HG03460 (cell line): ENCODE measurements around the gene SLC20A1.
"Not testable (repeated sequence)": the region's sequence is repeated elsewhere in the genome, so short reads cannot be mapped to it uniquely, and the experiment has no call there.

Source experiments
- ATAC-seq: cut with Tn5 transposase; IDR thresholded peaks from one replicate; pipeline ENCODE4 v1.9.1; 2021; ENCODE audit not compliant: unreplicated experiment

SLC20A1 gene

DNA sequence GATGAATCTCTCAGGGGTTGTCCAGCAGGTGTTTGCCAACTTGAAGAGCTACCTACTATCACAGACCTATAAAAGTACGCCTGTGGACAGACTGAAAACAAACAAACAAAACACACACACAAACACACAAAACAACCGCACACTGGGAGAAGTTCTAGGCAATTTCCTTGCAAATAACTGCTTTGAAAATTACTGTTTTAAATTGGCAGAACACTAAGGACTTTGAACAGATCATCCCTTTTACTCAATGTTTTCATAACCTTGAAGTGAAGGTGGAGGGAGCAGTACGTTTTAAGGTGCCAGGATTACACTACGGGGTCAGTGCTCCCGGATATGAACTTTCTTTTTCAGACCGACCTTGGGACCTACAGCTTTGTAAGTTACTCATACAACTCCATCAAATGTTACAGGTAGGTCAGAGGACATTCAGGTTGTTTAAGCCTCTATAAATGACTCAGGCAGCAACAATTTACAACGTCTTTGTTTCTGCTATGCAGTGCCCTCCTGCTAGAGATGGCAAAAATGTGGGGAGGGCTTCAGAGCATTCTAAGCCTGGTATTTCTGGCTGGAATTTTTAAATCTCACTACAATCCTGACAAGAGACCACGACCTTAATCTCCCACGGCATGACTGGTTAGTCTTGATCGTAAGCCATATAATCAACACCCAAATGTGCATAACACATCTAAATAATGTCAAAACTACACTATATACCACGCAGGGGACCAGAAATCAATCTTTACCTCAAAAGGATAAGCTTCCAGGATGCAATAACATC is 1.4 kb upstream of the SLC20A1 start:
- ATAC-seq: no peak

DNA sequence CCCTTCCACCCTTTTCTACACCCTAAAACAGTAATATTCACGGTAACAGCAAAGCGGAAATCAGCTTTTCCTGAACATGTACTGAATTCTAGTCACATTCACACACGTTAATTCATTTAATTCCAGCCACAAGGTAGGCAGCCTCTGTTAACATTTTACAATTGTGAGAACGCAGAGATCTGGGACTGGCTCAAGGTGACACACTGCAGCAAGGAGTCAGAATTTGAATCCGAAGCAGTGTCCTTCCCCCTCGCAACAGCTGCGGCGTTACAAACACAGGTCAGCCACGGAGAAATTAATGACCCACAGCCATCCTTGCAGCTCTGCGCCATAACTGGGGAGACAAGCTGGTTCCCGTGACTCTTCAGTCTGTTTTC is 818 bp upstream of the SLC20A1 start:
- no peak for ATAC-seq

DNA sequence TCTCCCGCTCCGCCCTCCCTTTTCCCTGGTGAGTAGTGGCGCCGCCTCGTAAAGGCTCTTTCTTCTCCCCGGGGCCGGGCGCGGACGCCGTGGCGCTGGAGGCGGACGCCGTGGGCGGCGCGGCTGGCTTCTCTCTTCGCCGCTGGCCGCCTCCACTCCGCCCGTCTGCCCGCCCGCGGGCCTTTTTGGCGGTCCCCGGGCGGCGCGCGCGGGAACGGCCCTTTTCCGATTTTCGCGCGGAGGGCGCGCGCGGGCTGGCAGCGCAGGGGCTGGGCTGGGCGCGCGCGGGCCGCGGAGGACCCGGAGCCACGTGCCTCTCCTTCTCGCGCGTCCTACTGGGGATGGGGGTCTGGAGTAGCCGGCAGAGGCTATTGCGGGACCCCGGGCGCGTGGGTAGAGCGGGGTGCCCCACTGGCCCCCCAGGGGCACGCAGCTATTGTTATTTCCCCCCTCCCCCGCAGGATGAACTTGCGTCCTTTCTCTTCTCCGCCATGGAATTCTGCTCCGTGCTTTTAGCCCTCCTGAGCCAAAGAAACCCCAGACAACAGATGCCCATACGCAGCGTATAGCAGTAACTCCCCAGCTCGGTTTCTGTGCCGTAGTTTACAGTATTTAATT is 472 bp downstream of the SLC20A1 start:
- ATAC-seq: peak; percentile 25

DNA sequence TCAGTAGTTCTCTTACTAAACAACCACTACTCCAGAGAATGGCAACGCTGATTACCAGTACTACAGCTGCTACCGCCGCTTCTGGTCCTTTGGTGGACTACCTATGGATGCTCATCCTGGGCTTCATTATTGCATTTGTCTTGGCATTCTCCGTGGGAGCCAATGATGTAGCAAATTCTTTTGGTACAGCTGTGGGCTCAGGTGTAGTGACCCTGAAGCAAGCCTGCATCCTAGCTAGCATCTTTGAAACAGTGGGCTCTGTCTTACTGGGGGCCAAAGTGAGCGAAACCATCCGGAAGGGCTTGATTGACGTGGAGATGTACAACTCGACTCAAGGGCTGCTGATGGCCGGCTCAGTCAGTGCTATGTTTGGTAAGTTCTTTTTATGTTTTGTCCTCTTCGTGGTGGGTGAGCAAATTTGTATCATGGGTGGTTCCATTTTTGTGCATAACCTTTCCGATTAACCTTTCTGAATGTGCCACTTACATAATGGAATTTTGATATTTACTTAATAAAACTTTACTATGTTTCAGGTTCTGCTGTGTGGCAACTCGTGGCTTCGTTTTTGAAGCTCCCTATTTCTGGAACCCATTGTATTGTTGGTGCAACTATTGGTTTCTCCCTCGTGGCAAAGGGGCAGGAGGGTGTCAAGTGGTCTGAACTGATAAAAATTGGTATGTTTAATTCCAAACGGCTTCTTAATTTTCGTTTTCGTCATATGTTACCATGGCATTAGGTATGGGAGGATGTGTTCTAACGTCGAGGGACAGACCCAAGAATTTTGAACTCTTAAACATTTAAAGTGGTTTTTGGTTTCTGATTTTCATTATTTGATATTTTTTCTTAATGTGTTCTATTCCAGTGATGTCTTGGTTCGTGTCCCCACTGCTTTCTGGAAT is 1.3 kb downstream of the SLC20A1 start:
- ATAC-seq: no peak

DNA sequence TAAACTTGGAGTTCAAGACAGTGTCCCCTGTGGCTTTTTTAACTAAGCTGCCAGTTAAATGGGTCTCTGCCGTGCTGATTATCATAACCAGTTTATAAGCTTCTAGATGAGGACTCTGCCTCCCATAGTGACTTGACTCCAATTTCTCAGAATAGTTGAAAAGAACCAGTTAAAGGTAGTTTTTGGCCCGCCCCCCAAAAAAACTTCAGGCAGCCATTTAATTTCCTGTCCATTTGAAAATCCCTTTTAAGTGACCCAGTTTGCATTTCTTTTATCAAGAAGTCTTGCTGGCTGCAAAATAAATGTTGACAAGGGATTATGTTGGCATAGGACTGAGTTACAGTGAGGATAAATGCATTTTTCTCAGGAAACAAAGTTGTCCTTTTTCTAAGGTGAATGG is 2.3 kb downstream of the SLC20A1 start:
- ATAC-seq: no peak

DNA sequence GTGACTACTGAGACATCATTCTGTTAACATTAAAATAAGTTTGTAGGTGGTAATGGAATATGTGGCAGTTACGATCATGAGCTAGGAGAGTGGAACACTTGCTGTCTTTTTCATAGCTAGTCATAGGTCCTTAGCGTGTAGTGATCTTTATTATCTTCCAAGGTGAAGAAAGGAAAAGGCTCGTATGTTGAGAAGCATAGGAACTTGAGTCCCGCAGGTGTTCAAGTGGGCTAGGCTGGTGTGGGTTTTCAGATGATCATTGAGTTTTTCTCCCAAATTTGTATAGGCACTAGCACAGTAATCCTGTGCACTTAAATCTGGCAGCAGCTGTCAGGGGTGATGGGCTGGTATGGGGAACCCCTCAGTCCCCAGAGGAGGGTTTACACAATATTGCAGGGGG is 10.9 kb downstream of the SLC20A1 start:
- no peak for ATAC-seq

DNA sequence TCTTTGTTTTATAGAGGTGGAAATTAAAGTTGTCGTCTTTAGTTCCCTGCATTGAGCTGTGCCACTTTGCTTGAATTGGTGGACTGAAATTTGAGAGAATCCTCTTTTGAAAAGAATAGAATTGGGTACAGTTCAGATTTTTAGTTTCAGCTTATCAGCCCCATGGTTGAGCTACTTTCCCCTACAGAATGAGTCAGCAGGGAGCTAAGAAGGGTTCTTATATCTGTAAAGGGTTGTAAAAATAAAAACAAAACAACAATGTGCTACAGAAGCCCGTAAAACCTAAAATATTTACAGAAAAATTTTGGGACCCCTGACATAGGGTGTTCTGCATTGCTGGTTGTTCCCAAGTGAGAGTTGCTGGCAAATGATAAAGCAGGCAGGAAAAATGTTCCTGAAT is 12.6 kb downstream of the SLC20A1 start:
- no peak for ATAC-seq

DNA sequence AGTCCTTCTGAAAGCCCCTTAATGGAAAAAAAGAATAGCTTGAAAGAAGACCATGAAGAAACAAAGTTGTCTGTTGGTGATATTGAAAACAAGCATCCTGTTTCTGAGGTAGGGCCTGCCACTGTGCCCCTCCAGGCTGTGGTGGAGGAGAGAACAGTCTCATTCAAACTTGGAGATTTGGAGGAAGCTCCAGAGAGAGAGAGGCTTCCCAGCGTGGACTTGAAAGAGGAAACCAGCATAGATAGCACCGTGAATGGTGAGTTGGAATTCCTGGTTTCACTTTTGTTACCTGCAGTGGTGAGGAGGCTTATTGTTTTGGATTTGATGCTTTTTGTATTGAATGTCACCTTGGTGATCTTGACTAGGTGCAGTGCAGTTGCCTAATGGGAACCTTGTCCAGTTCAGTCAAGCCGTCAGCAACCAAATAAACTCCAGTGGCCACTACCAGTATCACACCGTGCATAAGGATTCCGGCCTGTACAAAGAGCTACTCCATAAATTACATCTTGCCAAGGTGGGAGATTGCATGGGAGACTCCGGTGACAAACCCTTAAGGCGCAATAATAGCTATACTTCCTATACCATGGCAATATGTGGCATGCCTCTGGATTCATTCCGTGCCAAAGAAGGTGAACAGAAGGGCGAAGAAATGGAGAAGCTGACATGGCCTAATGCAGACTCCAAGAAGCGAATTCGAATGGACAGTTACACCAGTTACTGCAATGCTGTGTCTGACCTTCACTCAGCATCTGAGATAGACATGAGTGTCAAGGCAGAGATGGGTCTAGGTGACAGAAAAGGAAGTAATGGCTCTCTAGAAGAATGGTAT is 13.3 kb downstream of the SLC20A1 start:
- ATAC-seq: no peak

DNA sequence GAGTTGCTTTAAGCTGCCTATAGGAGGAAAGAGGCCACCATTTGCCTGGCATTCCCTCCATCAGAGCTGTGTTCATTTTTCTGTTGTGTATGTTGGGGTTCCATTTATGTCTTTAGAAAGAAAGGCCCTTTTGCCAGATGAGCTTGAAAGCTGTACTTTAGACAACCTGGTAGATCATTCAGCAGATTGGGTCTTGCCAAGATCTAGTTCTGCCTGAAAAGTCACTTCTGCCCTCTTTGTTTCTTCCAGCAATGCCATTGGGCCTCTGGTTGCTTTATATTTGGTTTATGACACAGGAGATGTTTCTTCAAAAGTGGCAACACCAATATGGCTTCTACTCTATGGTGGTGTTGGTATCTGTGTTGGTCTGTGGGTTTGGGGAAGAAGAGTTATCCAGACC is 14.4 kb downstream of the SLC20A1 start:
- no peak for ATAC-seq

DNA sequence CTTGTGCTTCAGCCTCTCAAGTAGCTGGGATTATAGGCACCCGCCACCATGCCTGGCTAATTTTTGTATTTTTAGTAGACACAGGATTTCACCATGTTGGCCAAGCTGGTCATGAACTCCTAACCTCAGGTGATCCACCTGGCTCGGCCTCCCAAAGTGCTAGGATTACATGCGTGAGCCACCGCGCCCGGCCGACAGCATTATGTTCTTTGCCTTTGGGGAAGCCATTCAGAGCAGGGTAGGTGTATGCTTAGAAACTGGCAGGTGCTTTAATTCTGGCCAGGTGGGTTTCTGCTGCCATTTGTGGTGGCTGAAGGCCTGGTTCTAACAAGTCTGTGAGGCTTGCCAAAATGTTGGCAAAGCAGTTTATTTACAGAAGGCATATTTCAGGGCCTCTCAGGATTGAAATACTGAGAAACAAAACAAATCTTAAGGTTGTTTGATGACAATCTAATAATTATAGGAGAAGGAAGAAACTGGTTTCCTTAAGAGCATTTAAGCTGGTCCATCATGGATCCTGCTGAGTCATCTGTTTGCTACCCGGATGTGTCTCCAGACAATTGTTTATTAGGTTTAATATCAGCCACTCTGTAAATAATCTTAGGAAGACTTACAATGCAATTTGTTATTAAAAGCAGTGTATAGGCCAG is 16.0 kb downstream of the SLC20A1 start:
- no peak for ATAC-seq

DNA sequence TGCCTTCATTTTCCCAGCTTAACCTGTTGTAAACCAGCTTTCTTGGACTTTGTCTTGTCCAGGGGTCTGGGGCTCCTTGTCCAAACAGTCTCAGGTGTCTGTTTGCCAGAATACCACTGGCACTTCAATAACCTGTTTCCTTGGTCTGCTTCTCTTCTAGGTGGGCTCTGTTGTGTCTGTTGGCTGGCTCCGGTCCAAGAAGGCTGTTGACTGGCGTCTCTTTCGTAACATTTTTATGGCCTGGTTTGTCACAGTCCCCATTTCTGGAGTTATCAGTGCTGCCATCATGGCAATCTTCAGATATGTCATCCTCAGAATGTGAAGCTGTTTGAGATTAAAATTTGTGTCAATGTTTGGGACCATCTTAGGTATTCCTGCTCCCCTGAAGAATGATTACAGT is 17.0 kb downstream of the SLC20A1 start:
- no peak for ATAC-seq

DNA sequence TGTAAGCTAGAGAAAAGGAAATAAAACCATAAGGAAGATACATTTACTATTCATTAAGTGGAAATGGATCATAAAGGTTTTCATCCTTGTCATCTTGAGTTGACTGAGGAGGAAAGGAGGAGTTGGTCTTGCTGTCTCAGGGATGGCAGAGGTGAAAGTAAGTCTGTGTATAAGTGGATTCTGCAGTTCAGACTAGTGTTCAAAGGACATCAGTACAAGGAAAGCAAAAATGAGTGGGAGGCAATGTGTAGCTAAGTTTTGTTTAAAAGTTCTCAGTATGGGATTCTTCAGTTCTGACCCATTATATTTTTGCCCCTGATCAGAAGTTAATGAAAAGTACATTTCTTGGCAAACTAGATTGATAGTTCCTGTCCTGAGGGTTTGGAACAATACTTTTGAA is 18.9 kb downstream of the SLC20A1 start:
- ATAC-seq: no peak

DNA sequence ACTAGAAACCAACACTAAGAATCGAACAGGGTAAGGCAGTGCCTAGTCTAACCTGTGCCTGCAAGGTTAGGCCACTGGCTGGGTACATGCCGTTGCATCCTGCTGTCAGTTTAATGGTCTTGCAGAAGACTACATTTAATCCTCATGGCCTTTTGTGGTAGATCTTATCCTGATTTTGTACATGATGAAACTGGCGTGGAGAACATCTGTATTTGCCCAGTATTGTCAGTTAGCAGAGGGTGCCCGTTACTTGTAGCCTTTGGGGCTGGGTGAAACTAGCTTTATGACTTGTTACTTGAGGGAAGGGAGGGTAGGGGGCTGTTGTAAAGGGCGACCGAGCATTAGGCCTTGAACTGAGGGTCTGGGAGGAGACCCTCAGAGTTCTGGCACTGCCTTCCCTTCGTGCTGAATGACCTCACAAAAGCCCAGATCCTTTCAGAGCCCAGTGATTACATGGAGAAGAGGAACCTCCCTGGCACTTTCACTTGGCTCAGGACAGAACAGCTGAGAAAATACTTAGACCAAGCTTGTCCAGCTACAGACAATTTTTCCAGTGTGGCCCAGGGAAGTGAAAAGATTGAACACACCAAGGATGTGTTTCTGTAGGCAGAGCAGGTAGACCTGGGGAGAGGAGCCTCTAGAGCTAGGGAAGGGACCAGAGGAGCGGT is 19.5 kb downstream of the SLC20A1 start:
- ATAC-seq: no peak

DNA sequence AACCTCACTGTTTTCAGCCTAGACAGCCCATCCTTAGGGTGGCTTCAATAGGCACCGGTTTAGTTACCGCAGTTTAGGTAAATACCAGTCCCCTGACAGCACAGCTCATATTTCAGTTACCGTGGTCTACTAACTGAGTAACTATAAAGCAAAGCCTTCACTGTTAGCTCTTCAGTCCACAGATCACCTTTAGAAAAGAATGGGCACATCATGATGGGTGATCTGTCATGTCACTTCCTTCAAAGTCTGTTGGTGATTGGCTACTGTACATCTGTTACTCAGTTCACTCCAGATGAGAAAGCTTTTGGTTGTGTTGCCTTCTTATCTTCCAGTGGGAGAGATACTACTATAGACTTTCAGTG is 21.0 kb downstream of the SLC20A1 start:
- no peak for ATAC-seq

DNA sequence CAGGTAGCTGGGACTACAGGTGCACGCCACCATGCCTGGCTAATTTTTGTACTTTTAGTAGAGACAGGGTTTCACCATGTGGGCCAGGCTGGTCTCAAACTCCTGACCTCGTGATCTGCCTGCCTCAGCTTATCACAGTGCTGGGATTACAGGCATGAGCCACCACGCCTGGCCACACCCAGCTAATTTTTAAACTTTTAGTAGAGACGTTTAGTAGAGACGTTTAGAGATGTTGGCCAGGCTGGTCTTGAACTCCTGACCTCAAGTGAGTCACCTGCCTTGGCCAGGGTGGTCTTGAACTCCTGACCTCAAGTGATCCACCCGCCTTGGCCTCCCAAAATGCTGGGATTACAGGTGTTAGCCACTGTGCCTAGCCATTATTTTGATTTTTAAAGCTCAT is 21.8 kb downstream of the SLC20A1 start:
- ATAC-seq: not testable (repeated sequence)

DNA sequence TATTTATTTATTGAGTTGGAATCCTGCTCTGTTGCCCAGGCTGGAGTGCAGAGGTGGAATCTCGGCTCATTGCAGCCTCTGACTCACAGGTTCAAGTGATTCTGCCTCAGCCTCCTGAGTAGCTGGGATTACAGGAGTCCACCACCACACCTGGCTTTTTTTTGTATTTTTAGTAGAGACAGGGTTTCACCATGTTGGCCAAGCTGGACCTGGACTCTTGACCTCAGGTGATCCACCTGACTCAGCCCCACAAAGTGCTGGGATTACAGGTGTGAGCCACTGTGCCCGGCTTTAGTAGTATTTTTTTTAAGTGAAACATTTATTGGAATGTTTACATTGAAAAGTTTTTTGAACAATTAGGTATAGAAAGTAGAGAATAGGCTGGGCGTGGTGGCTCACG is 23.9 kb downstream of the SLC20A1 start:
- ATAC-seq: no peak

DNA sequence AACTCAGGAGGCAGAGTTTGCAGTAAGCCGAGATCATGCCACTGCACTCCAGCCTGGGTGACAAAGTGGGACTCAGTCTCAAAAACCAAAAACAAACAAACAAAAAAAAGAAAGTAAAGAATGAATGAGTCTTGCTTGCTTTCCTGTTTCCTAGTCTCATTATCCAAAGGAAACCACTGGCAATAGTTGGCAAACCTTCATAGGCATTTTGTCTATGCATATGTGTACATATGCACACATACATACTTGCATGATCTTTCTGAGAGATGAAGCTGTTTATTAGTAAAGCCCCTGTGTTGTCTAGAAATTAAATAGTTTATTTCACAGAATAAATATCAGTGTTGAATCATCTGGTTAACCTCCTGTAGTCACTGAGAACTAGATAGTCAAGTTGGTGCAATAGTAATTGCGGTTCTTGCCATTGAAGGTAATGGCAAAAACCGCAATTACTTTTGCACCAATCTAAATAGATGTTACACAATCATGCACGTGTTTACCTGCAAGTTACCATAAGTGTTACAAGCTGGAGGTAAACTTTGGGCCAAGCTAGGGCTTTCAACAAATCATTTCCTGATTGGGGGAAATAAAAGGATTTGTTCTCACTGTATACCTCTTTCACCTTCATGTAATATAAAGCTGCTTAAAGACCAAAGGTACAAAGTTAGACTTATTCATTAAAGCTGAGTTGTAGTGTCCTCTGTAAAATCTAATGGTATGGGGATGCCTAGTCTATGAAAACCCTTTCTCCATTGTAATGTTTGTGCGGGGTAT is 24.7 kb downstream of the SLC20A1 start:
- ATAC-seq: no peak

DNA sequence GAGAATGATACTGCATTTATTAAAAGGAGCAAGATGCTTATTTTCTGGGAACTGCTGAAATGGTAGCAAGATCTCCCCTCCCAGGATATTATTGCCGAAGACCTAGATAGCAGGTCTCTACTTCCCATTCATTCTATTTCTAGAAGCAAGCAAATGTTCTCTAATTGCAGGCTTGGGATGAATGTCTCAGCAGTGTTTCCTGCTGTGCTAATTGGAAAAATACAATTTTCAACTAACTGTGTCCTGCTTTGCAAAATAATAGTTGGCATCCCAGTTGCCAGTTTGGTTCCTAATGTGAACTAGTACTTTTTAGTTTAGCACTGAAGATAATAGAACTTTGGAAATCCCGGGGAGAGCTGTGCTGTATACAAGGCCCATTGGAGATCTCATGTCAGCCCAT is 26.1 kb downstream of the SLC20A1 start:
- no peak for ATAC-seq

DNA sequence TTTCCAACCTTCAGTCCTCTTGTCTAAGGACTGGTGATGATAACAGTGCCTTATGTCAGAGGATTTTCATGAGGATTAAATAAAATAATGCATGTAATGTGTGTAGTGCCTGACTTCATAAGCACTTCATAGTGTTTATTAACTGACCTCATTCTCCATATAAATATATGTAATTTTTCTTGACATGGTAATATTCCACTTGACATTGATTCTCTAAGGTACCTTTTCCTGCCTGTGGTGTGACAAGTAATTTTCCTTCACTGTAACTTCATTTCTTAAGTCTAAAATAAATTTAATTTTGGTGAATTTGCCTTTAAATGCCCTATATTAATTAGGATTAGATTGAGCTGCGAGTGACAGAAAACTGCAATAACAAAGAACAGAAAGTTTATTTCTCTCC is 27.3 kb downstream of the SLC20A1 start:
- no peak for ATAC-seq
